Activated naive CD4-positive, alpha-beta T cell (primary cell): ENCODE results near the gene PAQR5.
A peak's percentile ranks its signal among the peaks of the same experiment; 100 is the strongest.
"Not testable (repeated sequence)": the region's sequence is repeated elsewhere in the genome, so short reads cannot be mapped to it uniquely, and the experiment has no call there.

Experiments used
- DNase-seq, 4 experiments: peaks; one replicate each; lab custom pipeline; 2025; lab: John Stamatoyannopoulos, UW

PAQR5 gene

DNA sequence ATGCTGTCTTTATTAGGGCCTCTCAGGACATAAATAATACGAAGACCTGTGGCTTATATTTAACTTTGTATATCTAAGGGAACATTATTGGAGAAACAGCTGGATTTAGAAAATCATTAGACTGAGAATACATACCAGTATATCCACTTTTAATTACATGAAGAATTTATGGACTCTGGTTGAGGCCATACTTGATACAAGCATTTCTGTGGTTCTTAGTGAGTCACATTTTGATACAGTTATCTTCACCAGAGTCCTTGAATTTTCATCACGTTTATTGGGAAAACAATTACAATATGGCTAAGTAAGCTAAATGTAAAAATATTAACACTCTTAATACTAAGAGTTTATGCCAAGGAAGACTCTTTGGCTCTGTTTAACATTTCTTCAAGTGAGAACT lies 125.3 kb downstream of the PAQR5 start:
- no peak for DNase-seq

DNA sequence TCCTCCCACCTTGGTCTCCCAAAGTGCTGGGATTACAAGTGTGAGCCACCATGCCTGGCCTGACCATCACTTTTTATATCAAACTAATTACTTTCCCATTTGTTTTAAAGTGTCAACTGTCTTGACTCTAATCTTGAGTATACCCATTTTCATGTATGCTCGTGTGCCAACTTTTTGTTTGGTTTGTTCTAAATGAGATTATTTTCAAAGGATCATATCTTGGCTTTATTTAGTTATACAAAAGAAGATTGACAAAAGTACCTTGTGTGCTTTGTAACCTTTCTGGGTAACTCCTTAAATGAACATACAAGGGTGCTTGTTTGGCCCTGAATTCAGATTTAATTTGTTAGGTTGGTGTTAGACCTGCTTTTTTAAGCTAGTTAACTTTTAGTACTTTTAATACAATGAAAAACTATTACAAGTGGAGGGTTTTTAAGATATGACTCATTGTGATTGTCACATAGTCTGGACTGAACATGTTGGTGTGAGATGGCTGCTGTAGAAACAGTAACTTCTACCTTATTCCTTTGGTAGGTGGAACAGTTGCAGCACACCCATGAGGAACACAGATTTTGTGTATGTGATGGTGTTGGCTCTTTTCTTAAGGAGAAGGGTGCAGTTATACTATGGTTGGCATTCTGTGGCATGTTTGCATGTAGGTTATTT lies 126.2 kb downstream of the PAQR5 start:
- DNase-seq: no peak

DNA sequence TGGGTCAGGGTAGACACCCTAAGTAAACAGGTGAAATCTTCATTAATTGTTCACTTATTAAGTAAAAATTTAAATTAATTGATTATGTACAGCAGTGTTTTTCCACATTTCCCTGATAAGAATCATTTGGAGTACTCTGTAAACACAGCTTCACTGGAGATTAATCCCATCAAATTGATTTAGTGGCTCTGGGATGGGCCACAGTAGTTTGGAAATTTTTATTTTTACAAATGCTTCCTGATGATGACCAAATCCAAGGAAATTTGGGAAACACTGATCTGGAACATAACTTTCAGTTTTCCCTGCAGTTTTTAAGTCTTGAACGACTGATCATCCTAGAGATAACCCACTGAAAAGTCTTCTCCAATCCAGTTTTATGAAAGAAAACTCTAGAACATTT lies 135.1 kb downstream of the PAQR5 start:
- no peak for DNase-seq

DNA sequence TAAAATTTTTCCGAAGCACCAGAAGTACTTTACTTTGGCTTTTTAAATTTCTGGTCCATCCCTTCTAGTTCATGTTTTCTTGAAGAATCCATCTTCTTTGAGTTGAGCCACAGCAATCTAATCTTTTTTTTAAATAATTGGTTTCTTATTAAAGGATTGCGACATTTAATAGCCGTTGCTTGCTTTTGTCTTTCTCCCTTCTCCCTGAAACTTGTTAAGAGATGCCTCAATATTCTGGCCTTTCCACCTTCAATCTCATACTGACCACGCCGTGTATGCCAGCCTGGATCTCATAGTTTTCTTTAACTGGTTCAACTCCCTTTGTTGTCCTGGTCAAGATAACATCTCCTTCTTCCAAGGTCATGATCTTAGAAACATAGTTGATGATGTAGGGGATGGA lies 135.5 kb downstream of the PAQR5 start:
- no peak for DNase-seq

DNA sequence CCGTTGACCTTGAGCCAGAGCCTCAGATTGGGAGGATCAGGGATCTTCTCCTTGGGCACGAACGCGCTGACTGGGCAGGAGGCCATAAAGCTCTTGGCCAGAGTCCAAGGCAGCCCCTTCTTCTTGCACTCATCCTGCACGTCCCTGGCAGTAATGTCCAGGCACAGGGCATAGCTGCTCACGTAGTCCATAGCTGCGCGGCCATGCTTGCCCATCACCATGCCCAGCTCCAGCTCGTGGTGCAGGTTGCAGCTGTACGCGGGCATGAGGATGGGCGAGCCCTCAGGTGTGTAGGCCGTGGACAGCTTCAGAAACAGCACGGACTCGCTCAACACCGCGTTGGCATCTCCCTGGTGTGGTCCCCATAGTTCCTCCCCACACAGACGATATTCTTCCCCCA lies 136.0 kb downstream of the PAQR5 start:
- no peak for DNase-seq

DNA sequence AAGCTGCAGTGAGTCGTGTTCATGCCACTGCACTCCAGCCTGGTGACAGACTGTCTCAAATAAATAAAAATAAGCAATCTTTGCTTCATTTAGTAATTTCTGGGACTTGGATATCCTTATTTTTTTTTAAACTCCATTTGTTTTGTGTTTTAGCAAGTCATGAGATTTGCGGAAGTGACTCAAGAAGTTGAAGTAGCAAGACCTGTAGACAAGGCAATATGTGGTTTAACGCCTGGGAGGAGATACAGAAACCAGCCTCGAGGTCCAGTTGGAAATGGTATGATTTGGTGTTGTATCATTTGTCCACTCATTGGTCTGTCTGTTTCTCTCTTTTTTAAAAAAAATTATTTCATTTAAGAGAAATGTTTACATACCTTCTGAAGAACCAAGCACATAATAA lies 137.3 kb downstream of the PAQR5 start:
- no peak for DNase-seq

DNA sequence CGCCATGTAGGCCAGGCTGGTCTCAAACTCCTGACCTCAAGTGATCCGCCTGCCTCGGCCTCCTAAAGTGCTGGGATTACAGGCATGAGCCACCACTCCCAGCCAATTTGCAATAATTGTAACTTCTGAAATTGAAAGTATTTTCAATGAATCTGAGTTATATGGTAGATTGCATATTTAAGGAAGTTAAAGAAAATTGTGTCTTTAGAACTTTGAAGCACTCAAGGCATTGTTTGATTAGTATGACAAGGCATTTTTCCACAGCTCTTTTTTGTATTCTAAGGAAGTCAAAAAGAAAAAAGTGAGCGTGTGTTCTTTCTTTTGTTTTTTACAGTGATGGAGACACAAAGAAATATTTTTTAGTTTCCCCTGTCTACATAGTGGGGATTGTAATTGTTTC lies 138.2 kb downstream of the PAQR5 start:
- no peak for DNase-seq

DNA sequence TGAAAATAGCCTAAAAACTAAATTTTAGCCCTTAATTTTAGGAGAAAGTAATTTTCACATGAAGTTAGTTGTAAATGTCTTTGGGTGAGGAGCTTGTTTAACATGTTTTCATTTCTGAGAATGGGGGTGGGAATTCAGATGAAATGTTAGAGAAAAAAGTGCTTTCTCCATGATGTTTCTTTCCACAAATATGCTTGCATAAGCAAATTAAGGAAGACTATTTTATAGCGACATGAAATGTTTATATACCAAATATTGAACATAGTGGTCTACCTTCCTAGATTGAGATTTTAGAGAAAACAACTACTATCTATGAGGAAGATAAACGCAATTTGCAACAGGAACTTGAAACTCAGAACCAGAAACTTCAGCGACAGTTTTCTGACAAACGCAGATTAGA lies 140.9 kb downstream of the PAQR5 start:
- DNase-seq: no peak

DNA sequence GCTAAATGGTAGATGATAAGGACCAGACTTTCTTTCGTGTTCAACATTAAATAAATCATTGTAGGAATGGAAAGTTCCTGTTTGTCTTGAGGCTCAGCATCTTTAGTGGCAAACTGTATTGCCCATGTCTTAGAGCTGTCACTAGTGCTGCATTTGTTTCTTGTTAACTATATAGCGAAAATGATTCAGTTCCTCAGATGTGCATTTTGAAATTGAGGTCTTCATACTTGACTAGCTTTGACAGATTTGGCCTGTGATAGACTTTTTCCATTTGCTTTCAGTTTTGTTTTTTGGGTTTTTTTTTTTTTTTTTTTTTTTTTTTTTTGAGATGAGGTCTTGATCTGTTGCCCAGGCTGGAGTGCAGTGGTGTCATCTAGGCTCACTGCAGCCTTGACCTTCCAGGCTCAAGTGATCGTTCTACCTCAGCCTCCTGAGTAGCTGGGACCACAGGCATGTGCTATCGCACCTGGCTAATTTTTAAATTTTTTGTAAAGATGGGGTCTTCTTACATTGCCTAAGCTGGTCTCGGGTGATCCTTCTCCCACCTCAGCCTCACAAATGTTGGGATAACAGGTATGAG lies 144.4 kb downstream of the PAQR5 start:
- no peak for DNase-seq

DNA sequence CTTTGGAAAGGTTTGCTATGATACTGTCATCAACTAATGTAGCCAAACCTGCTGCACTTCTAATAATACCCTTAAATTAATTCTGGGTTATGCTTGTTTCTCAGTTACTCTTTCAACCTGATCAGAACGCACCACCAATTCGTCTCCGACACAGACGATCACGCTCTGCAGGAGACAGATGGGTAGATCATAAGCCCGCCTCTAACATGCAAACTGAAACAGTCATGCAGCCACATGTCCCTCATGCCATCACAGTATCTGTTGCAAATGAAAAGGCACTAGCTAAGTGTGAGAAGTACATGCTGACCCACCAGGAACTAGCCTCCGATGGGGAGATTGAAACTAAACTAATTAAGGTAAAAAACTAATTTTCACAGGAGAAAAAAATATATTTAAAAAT lies 146.0 kb downstream of the PAQR5 start:
- DNase-seq: no peak

DNA sequence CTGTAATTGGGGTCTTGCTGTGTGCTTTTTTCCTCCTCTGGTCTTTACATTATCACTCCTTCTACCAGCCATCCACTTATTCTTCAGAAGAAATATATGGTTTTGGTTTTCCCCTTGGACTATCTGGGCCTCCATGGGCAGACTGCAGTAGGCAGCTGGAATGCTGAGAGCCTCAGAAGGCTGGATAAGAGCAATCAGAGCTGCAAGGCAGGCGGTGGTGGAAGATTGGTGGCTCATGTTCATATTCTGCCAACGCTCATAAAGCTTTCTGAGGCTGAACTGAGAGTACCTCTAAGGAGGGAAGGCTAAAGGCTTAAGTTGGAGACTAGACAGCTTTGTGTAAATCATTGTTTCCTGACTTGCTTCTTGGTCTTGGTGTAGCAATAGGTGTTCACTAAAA lies 148.2 kb downstream of the PAQR5 start:
- DNase-seq: no peak

DNA sequence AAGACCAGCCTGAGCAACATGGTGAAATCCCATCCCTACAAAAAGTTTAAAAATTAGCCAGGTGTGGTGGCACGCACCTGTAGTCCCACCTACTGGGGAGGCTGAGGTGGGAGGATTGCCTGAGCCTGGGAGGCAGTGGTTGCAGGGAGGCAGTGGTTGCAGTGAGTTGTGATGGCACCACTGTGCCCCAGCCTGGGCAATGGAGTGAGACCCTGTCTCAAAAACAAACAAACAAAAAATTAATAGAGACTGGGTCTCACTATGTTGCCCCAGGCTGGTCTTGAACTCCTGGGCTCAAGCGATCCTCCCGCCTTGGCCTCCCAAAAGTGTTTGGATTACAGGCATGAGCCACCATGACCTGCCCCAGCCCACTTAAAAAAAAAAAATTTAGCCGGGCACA lies 151.5 kb downstream of the PAQR5 start:
- DNase-seq: not testable (repeated sequence)

DNA sequence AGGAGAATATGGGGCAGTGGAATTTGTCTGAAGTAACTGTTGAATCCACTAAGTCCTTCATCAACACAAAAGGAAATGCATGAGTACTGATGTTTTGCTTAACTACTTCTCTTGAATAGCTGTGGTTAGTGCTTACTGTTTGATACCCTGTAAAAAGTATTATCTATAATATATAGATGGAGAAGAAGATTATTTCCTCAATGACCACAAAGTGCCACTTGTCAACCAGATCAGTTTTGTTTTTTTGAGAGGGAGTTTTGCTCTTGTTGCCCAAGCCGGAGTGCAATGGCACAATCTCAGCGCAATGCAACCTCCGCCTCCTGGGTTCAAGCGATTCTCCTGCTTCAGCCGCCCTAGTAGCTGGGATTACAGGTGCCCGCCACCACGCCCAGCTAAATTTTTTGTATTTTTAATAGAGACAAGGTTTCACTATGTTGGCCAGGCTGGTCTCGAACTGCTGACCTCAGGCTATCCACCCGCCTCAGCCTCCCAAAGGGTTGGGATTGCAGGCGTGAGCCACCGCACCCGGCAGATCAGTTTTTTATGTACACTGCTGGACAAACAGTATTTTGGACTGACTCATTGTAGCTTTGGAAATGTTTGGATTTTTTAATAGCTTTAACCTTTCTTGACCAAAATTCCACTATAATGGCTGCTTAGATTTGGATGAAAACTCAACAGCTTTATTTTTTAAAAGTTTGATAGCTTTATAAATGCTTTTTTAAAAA lies 152.4 kb downstream of the PAQR5 start:
- no peak for DNase-seq

DNA sequence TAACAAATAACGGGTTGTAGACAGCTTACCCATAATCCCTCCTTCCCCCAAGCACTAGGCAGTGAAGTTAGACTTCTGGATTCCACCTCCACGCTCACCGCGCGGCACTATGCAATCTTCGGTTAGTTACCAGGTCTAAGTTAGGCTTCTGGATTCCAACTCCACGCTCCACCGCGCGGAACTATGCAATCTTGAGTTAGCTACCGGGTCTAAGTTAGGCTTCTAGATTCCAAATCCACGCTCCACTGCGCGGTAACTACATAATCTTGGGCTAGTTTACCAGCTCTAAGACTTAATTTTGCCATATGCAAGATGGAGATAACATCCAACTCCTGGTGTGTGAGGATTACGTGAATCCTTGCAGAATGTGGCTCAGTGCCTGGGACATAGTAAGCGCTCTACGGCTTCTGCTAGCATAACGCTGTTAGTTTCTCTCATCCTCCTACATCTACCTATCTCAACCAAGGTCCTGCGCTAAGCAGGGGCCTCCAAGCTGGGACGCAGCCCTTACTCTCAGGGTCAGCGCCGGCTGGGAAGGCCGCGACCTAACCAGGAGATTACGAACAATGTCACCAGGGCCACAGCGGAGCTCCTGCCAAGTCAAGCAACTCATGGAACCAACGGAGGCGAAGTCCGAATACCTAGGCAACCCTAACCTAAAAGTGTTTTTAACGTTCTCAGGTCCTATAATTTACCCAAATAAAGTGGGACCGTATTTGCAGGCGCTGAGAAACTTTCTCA lies 153.4 kb downstream of the PAQR5 start:
- DNase-seq: peak in 1 of 4 experiments; percentile 23

DNA sequence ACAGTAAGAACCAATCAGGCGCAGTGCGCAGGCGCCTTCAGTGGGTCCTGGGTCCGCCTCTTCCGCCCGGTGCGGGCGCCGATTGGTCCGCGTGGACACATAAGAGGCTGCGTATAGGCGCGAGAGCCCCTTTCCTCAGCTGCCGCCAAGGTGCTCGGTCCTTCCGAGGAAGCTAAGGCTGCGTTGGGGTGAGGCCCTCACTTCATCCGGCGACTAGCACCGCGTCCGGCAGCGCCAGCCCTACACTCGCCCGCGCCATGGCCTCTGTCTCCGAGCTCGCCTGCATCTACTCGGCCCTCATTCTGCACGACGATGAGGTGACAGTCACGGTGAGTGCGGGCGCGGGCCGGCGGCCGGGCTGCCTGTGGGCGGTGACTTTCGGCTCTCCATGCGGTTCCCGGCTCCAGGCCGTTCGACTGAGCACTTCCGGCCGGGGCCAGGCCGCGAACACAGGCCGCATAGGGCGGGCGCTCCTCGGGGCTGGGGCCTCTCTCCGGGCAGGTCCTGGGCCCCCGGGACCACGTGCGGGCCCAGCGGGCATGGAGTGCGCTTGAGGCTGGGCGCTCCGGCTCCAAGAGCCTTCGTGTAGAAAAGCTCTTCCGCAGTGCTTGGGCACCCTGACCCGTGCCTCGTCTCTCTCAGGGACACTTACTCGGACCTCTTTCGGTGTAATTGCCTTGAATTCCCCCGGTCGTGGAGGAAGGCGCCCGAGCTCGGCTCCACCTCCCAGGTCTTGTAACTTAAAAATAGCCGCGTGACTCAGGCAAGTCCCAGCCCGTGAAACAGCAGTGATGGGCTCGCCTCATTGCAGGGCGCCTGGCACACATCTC lies 154.2 kb downstream of the PAQR5 start, which contains the start of gene RPLP1:
Gene RPLP1, plus strand, starts transcription at position 127 of the 830 bp plus-strand sequence. Its CDS starts 131 bp downstream, at position 258.
- DNase-seq: peak; percentile 91 to 95 (median 92)

DNA sequence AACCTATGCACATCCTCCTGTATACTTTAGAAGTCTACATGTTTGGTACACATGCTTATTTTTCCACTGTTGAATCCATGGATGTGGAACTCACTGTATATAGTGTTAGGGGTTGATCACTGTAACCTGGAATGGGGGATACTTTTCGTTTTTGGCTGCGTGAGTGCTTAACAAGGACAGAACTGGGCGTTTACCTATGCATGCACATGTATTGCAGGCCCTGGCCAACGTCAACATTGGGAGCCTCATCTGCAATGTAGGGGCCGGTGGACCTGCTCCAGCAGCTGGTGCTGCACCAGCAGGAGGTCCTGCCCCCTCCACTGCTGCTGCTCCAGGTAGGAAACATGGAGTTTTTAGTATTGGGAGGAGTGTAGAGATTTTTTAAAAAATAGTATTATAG lies 156.2 kb downstream of the PAQR5 start:
- DNase-seq: no peak

DNA sequence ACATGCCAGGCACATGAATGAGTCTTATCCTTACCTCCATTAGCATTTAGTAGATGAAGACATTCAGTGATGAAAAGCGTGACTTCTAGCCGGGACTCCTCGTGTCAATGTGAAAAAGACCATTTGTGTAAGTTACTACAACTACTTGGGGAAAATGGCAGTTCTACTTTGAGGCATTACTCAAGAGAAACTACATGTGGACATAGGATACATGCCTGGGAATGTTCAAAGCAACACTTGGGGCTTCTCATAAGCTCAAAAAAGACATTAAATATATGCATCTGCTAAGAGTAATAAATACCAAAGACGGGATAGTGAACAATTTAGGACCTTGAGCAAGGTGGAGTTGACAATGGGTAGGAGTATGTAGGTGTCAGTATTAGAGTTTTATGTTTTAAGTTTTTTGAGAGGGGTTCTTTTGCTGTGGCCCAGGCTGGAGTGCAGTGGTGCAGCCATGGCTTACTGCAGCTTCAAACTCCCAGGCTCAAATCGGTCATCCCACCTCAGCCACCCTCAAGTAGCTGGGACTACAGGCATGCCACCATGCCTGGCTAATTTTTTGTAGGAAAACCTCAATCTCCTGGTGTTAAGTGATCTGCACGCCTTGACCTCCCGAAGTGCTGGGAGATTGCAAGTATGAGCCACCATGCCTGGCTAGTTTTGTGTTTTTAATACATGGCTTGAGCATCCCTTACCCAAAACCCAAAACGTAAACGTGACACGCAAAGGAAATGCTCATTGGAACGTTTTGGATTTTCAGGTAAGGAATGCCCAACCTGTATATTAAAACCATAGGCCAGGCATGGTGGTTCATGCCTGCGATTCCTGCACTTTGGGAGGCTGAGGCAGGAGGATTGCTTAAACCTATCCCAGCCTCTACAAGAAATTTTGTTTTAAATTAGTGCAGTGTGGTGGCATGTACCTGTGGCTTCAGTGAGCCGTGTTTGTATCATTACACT lies 157.8 kb downstream of the PAQR5 start:
- DNase-seq: no peak
